GM19324 (cell line): ENCODE data around the gene GPR39.

ENCODE experiments used
- ATAC-seq: cut with Tn5 transposase; IDR thresholded peaks from one replicate; pipeline ENCODE4 v1.9.1; 2021; ENCODE audit warnings: mild to moderate bottlenecking, moderate library complexity; ENCODE audit not compliant: unreplicated experiment, low FRiP score

The GPR39 gene

GRCh38 chr2:132664096-132664495 lies 247.5 kb downstream of the GPR39 start:
- ATAC-seq, result no peak

- no peak for ATAC-seq
These were observed 249.0 kb downstream of the GPR39 start for GRCh38 chr2:132665401-132666140.

GRCh38 chr2:132667706-132668105 lies 251.1 kb downstream of the GPR39 start:
- no peak for ATAC-seq

- no peak for ATAC-seq
These were observed 251.7 kb downstream of the GPR39 start for GRCh38 chr2:132668189-132668823.

GRCh38 chr2:132668987-132669907 lies 252.6 kb downstream of the GPR39 start:
- ATAC-seq, result no peak

- no peak for ATAC-seq
These were observed 253.4 kb downstream of the GPR39 start, which contains the start of gene LYPD1 for GRCh38 chr2:132669908-132670495. Gene LYPD1, minus strand, starts transcription at chr2:132670205. Its CDS starts 273 bp downstream, at chr2:132669932.

- ATAC-seq, result no peak
These were observed 254.0 kb downstream of the GPR39 start for GRCh38 chr2:132670496-132671150.

GRCh38 chr2:132671151-132671835 lies 254.7 kb downstream of the GPR39 start:
- no peak for ATAC-seq

GRCh38 chr2:132676999-132677398 lies 260.4 kb downstream of the GPR39 start:
- ATAC-seq, result no peak

GRCh38 chr2:132677661-132678060 lies 261.1 kb downstream of the GPR39 start:
- no peak for ATAC-seq

GRCh38 chr2:132678483-132678882 lies 261.9 kb downstream of the GPR39 start:
- ATAC-seq, result no peak

GRCh38 chr2:132680544-132680943 lies 263.9 kb downstream of the GPR39 start:
- ATAC-seq, result no peak

GRCh38 chr2:132681766-132682165 lies 265.2 kb downstream of the GPR39 start:
- no peak for ATAC-seq

- no peak for ATAC-seq
These were observed 274.2 kb downstream of the GPR39 start for GRCh38 chr2:132690664-132691303.

GRCh38 chr2:132691556-132691955 lies 275.0 kb downstream of the GPR39 start:
- no peak for ATAC-seq

- no peak for ATAC-seq
These were observed 276.2 kb downstream of the GPR39 start for GRCh38 chr2:132692816-132693215.
